Measurements from ENCODE around the gene SLC12A4.

GRCh38 chr16:67902831-67903230 lies 65.6 kb downstream of the SLC12A4 start:
- TF ChIP-seq CTCF (IDR thresholded peaks at IDR 0.05 in 8 of 11, conservative IDR thresholded peaks at IDR 0.05 in 3 of 11) (no peak), POLR2A (IDR thresholded peaks at IDR 0.05) (no peak), POLR2AphosphoS5 (IDR thresholded peaks at IDR 0.05) (no peak)

Measured in spleen (tissue), 7 donors.